Urinary bladder (tissue), 4 donors: Measurements from ENCODE around the gene EDNRA. TPM values are rescaled to one million over a fixed set of nuclear protein-coding genes. Genes with fewer than 3 reads are reported as not detected.
"Not testable (repeated sequence)": the region's sequence is repeated elsewhere in the genome, so short reads cannot be mapped to it uniquely, and the experiment has no call there.

Experiments used
- DNase-seq: peaks from one replicate; pipeline ENCODE4 v3.0.0-alpha.2; 2015; ENCODE audit errors: extremely low spot score
- H3K27ac ChIP-seq: one replicate; pipeline ENCODE4 v1.5.1; 2013; ENCODE audit warnings: low read depth, mild to moderate bottlenecking, moderate library complexity
- H3K36me3 ChIP-seq: one replicate; pipeline ENCODE4 v1.6.1; 2013; ENCODE audit warnings: mild to moderate bottlenecking, moderate library complexity; ENCODE audit not compliant: insufficient read depth
- H3K4me1 ChIP-seq: one replicate; pipeline ENCODE4 v1.6.1; 2013; ENCODE audit warnings: mild to moderate bottlenecking, moderate library complexity; ENCODE audit not compliant: insufficient read depth
- H3K4me3 ChIP-seq: one replicate; pipeline ENCODE4 v1.5.1; 2013; ENCODE audit warnings: low read depth, low read length
- WGBS: extraction: QIAGEN DNeasy Blood & Tissue Kit; methylation state at CpG from one replicate; pipeline ENCODE4 v1.1.7; 2013; 5-methylcytosine and 5-hydroxymethylcytosine counted together
- polyA plus RNA-seq: library from polyadenylated mRNA; stranded (reverse); fragments of 200-250 nt; gene quantifications from one replicate; pipeline ENCODE4 v1.2.3, GENCODE V29; 2013
- total RNA-seq: library from RNA; depleted of rRNA; stranded (reverse); fragments of >200 nt; gene quantifications from one replicate; pipeline ENCODE4 v1.2.3, GENCODE V29; 2014
- donor health status: healthy with polysubstance abuse.
- donor health status: healthy.

Gene EDNRA
- 98.1 TPM for total RNA-seq
- polyA plus RNA-seq, result 30.1 TPM

- Histone ChIP-seq H3K4me3 (peak within 1 kb of the TSS; percentile 68), H3K36me3 (no peaks in the 10 kb centered on the region), H3K4me1 (no peaks in the 10 kb centered on the region), H3K27ac (peak within 1 kb of the TSS; percentile 75)
- no peak for DNase-seq
- under 1% methylated on average over 68 of the region's 68 CpGs for WGBS
Measured at GRCh38 chr4:147480891-147481576, at the start of gene EDNRA. Gene EDNRA (plus strand): TSS chr4:147481097. CDS start chr4:147485682, 4,585 bp downstream.

- DNase-seq, H3K36me3 ChIP-seq, H3K4me3 ChIP-seq, H3K27ac ChIP-seq, H3K4me1 ChIP-seq: not testable (repeated sequence)
- 67% methylated on average over 1 of the region's 1 CpG for whole genome bisulfite sequencing
Measured at GRCh38 chr4:147434370-147434769, 46.5 kb upstream of the EDNRA start.

GRCh38 chr4:147440442-147440841 is 40.5 kb upstream of the EDNRA start:
- 55% methylated on average over 2 of the region's 2 CpGs for WGBS
- Histone ChIP-seq H3K4me3 (no peak overlapping the region), H3K36me3 (no peaks in the 10 kb centered on the region), H3K4me1 (no peaks in the 10 kb centered on the region), H3K27ac (no peak overlapping the region)
- no peak for DNase-seq

GRCh38 chr4:147447786-147448185 is 33.1 kb upstream of the EDNRA start:
- WGBS, result 22% methylated on average over 2 of the region's 2 CpGs
- Histone ChIP-seq H3K36me3 (no peaks in the 10 kb centered on the region), H3K27ac (no peak overlapping the region), H3K4me1 (no peaks in the 10 kb centered on the region), H3K4me3 (no peak overlapping the region)
- no peak for DNase-seq

GRCh38 chr4:147453561-147454141 is 27.2 kb upstream of the EDNRA start:
- Histone ChIP-seq H3K27ac (no peak overlapping the region), H3K36me3 (no peaks in the 10 kb centered on the region), H3K4me1 (no peaks in the 10 kb centered on the region), H3K4me3 (no peak overlapping the region)
- 40% methylated on average over 2 of the region's 2 CpGs for WGBS
- no peak for DNase-seq

- Histone ChIP-seq H3K27ac (no peak overlapping the region), H3K4me3 (no peak overlapping the region), H3K4me1 (no peaks in the 10 kb centered on the region), H3K36me3 (no peaks in the 10 kb centered on the region)
- 90% methylated on average over 5 of the region's 5 CpGs for WGBS
- no peak for DNase-seq
Measured at GRCh38 chr4:147456706-147457105, 24.2 kb upstream of the EDNRA start.

- Histone ChIP-seq H3K4me3 (no peak overlapping the region), H3K27ac (no peak overlapping the region), H3K36me3 (no peaks in the 10 kb centered on the region), H3K4me1 (no peaks in the 10 kb centered on the region)
- no peak for DNase-seq
- 94% methylated on average over 1 of the region's 1 CpG for WGBS
Measured at GRCh38 chr4:147461161-147461560, 19.7 kb upstream of the EDNRA start.

- Histone ChIP-seq H3K36me3 (no peaks in the 10 kb centered on the region), H3K4me3 (no peak overlapping the region), H3K27ac (no peak overlapping the region), H3K4me1 (no peaks in the 10 kb centered on the region)
- no peak for DNase-seq
- 52% methylated on average over 4 of the region's 4 CpGs for WGBS
Measured at GRCh38 chr4:147463065-147463464, 17.8 kb upstream of the EDNRA start.

GRCh38 chr4:147465461-147465860 is 15.4 kb upstream of the EDNRA start:
- 100% methylated on average over 2 of the region's 2 CpGs for WGBS
- Histone ChIP-seq H3K4me1 (no peaks in the 10 kb centered on the region), H3K27ac (no peak overlapping the region), H3K4me3 (no peak overlapping the region), H3K36me3 (no peaks in the 10 kb centered on the region)
- no peak for DNase-seq

GRCh38 chr4:147477439-147477838 is 3.5 kb upstream of the EDNRA start:
- no peaks in the 10 kb centered on the region for H3K36me3 ChIP-seq
- H3K4me3 ChIP-seq, result no peak overlapping the region
- no peak overlapping the region for H3K27ac ChIP-seq
- DNase-seq, result no peak
- H3K4me1 ChIP-seq, result no peaks in the 10 kb centered on the region

- DNase-seq, result no peak
- Histone ChIP-seq H3K36me3 (no peaks in the 10 kb centered on the region), H3K4me1 (no peaks in the 10 kb centered on the region), H3K4me3 (no peak overlapping the region), H3K27ac (no peak overlapping the region)
- WGBS, result 53% methylated on average over 2 of the region's 2 CpGs
Measured at GRCh38 chr4:147479376-147479775, 1.5 kb upstream of the EDNRA start.

- no peak overlapping the region for H3K27ac ChIP-seq
- no peak overlapping the region for H3K4me3 ChIP-seq
- DNase-seq, result no peak
- H3K4me1 ChIP-seq, result no peaks in the 10 kb centered on the region
- H3K36me3 ChIP-seq, result no peaks in the 10 kb centered on the region
- WGBS, result 54% methylated on average over 5 of the region's 5 CpGs
Measured at GRCh38 chr4:147479786-147480185, 1.1 kb upstream of the EDNRA start.

- 44% methylated on average over 11 of the region's 11 CpGs for WGBS
- DNase-seq, result no peak
- no peaks in the 10 kb centered on the region for H3K36me3 ChIP-seq
- H3K4me1 ChIP-seq, result no peaks in the 10 kb centered on the region
- H3K4me3 ChIP-seq, result peak overlapping the region; percentile 68
- peak overlapping the region; percentile 75 for H3K27ac ChIP-seq
Measured at GRCh38 chr4:147480502-147480890, 401 bp upstream of the EDNRA start.

- 4% methylated on average over 13 of the region's 13 CpGs for WGBS
- H3K4me1 ChIP-seq, result no peaks in the 10 kb centered on the region
- no peak for DNase-seq
- H3K36me3 ChIP-seq, result no peaks in the 10 kb centered on the region
- H3K27ac ChIP-seq, result peak overlapping the region; percentile 75
- peak overlapping the region; percentile 68 for H3K4me3 ChIP-seq
Measured at GRCh38 chr4:147481577-147482109, 746 bp downstream of the EDNRA start.
